C4-2B (cell line): ENCODE data around the gene KRTAP5-9.
"Not testable (repeated sequence)": the region's sequence is repeated elsewhere in the genome, so short reads cannot be mapped to it uniquely, and the experiment has no call there.

Source experiments
- CTCF ChIP-seq: fragments of 450-650 bp; conservative IDR thresholded peaks from 2 replicates; pipeline ENCODE4 v1.5.1; 2017; ENCODE audit warnings: mild to moderate bottlenecking
- ZFX ChIP-seq: fragments of 450-650 bp; IDR thresholded peaks from 2 replicates; pipeline ENCODE4 v1.6.1; 2017

- not testable (repeated sequence) for TF ChIP-seq CTCF, ZFX
These were observed 7.5 kb upstream of the KRTAP5-9 start for GRCh38 chr11:71540521-71541304.
